HG02885 (cell line): Measurements from ENCODE around the gene EFCAB11.

Experiments used
- ATAC-seq: cut with Tn5 transposase; IDR thresholded peaks from one replicate; pipeline ENCODE4 v1.9.1; 2021; ENCODE audit warnings: mild to moderate bottlenecking; ENCODE audit not compliant: unreplicated experiment, poor library complexity

The EFCAB11 gene

DNA sequence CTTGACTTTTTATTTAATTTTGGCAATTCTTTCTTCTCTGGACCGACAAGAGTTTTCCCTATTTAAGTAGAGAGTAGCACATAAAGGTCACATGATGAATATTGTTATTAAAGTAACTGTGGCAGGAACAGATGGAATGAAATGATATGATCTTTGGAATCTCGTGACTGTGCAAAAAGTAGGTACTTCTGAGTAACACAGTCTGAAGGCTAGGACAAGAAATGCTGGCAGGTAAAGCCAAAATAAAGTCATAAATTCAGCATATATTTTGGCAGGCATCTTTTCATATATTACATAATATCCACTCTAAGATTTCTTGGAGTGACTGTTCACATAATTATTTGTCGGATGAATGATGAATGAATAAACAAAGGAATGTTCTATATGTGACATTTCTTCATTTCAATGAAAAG lies 121.4 kb downstream of the EFCAB11 start:
- no peak for ATAC-seq

DNA sequence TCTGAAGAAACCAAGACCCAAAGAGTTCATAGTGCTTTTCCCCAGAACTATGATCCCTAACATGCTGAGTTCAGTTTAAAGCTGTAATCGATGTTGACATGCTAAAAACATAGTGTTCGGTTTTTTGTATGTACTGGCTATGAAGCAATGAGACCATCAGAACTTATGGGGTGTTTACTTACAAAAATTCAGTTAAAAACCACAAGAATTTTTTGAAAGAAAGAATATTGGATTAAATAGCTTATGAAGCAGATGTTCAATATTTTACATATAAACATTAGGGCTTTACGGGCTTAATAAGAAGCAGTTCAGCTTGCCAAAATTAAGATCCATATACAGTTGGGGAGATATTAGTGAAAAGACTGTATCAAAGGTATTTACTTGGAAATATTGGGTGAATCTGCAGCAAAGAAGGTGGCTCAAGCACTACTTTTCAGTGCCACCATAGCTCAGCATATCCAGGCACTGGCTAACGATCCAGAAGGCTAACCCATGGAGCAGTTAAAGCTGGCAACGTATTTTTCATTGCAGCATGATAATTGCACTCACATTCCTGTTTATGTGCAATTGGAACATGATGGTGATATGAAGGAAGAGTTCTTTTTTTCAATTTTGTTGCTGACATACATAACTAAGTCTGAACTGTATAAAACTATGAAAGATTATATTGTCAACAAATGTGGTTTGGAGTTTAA lies 125.9 kb downstream of the EFCAB11 start:
- no peak for ATAC-seq

DNA sequence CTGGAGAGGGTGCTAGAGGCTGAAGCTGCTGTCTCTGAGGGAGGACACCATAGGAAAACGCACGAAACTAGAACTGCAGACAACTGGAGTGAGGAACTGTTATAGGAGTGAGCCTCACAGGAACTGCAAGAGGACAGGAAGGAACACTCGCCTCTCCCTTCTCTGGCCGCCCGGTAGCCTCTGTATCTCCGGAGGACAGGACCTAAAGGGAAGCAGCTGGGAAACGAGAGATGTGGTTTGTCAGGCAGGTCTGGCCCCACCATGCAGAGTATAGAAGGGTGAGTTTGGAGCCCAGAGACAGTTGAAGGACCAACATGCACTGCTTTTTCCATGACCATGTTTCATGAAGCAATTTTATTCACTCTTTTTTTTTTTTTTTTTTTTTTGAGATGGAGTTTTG lies 127.3 kb downstream of the EFCAB11 start:
- ATAC-seq: no peak

DNA sequence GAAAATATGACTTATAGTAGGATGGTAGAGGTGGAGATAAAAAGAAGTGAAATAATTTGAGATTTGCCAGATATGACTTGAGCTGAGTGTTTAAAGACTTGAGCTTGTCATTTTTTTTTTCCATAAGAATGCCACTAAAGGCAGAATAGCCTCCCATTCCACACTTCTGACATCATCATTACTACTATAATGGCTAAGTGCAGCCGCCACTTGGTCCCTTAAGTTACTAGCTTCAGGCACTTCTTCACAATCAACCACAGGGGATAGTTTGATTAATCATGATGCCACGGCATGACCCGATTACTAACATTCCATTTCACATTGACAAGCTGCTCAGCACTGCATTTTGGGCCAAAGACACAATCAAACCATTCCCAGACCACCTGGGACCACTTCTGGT lies 127.9 kb downstream of the EFCAB11 start:
- ATAC-seq: no peak

DNA sequence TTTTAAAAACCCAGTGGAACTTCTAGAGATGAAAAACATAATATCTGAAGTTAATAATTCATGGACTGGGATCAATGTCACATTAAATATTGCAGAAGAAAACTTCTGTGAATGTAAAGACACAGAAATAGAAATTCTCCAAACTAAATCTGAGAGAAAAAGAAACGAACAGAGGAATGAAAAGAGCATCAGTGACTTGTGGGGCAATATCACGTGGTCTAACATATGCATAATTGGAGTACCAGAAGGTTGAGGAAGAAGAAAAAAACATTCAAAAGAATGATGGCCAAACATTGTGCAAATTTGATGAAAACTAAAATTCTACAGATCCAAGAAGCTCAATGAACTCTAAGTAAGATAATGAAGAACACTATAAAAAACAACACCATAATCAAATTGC lies 130.8 kb downstream of the EFCAB11 start:
- no peak for ATAC-seq

DNA sequence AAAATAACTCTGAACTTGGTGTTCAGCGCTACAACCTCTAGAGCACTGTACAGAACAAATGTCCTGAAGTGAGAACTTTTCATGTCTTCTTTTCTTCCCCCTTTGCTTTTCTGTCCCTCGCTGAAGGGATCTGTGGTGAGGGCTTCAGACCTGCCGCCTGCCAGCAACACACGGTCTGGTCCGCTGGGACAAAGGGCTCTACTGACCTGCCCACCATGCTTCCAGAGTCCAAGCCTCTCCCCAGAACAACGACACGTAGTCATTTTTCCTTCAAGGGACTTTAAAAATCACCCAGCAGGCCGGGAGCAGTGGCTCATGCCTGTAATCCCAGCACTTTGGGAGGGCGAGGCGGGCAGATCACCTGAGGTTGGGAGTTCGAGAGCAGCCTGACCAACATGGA lies 140.4 kb downstream of the EFCAB11 start:
- no peak for ATAC-seq

DNA sequence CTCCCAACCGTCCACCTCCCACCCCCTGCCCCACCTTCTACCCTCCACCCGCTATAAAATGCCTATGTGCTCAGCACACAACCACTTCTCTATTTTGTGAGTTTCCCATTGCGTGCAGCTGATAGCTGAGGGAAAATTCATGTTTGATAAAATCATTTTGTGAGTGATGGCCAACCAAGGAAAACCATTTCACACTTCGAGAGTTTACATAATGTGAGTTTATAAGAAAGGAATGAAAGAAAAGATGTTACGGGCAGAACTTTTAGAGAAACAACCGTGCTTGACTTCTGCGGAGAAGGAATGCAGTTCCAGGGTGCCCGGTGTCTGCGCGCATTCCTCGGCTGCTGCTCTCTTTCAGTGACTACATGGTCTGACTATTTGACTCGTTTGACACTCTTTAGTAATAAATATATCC lies 140.9 kb downstream of the EFCAB11 start:
- ATAC-seq: no peak

DNA sequence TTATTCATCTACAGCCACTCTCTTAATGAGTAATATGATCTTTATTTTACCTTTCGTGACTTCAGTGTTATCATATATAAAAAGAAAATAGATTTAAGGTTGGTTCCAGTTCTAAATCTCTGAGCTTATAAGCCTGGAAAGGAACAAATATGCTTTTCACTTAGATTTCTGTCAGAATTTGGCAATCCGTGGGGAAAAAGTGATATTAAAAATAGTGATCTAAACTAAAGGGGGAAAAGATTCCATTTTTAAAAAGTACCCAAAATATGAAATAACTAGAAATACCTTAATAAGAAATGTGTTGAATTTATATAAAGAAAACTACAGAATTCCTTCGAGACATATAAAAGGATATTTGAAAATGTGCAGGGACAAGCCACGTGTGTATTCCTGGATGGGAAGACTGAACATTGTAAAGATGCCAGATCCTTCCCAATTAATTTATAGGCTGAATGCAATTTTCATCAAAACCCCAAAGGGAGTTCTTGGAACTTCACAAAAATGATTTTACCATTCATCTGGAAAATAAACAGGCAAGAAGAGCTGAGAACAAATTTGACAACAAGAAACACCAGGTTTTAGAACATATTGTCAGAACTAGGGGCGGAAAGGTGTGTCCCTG lies 142.5 kb downstream of the EFCAB11 start:
- no peak for ATAC-seq

DNA sequence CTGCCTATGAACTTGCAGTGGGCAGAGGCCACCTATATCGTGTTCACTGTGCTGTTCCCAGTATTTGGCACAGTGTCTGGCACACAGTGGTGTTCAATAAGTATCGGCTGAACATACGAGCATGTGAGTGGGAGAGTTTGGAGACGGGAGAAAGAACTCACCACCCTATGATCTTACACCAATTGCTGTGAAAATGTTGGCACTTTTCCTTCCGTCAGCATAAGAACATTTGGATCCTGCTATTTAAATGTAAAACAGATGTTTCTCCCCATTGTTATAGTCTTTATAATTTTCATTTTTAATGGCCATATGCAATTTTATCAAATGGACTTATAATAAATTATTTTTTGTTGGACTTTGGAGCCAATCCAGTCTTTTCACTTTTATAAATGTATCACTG lies 144.4 kb downstream of the EFCAB11 start:
- no peak for ATAC-seq

DNA sequence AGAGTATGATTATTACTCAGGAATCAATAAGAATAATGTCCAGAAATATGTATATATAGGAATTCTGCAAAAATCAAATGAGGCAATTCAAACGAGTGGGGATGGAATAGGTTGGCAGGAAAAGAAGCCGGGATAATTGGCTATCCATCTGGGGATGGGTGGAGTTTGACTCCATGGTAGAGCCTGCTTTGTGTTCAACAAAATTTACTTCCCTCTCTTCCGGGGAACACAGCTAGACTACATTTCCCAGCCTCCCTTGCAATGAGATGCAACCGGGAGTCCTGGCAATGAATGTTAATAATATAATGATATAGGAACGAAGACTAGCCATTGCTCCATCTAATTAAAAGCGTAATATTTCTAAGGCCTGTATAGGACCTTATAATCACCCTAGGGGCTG lies 146.6 kb downstream of the EFCAB11 start:
- no peak for ATAC-seq

DNA sequence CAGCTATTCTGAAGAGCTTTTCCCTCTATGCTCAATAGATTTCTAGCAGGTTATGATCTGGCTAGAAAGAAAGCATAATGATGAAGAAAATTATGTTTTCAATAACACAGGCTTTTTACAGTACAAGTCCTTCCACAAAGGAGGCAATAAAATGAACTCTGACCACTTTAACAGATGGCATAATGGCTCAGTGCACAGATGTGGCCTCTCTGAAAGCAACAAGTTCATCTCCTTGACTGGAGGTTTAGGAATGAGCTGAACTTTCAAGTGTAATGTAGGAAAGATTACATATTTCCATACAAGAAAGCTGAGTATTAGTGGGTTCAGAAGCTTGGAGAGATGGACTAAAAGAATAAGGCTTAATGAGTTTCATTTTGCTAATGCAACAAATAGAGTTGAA lies 147.4 kb downstream of the EFCAB11 start:
- ATAC-seq: no peak

DNA sequence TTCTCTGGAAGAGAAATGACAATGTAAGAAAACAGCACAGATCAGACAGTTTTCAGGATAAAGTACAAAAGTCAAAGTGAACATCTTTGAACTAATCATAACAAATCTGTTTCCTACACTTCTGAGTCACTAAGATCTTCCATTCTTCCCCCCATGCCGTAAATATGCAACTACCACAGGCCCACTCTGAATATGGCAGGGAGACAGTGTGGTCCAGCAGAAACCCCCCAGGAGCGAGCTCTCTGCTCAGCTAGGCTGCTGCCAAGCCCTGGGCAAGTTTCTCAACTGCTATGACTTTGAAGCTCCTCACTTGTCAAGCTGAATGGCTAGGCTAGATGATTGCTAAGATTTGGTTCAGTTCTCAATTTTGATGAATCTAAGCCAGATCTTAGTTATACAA lies 148.1 kb downstream of the EFCAB11 start:
- no peak for ATAC-seq

DNA sequence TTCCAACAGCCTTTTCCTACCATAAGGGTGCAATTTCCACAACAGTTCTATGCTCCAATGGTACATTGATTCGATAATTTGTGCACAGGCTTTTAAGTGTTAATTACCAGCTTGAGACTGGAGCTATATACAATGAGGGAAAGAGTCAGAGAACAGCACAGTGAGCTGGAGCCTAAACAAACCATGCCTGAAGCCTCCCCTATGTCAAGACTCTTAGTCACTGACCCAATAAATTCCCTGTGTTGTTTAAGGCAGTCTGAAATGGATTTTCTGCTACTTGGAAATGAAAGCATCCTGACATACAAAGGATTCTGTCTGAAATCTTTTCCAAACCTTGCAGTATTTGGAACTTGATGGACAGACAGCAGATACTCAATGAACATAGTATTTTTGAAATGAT lies 149.0 kb downstream of the EFCAB11 start:
- ATAC-seq: no peak

DNA sequence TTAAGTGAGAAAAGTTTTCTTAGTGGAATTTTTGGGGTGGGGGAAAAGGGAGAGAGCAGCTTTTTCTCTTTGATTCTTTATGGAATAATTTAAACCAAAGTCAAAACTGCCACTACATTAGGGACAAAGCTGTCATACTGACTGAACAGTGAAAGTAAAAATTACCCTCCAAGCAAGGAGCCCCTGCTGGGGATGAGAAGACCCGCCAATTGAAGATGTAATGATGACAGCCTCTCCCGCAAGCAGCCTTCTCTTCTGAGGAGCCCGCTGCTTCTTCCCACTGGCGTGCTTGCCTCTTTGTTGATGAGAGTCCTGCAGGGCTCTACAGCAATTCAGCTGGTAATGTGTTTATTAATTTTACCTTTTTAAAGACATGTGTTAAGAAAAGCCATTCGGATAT lies 151.0 kb downstream of the EFCAB11 start:
- ATAC-seq: no peak

DNA sequence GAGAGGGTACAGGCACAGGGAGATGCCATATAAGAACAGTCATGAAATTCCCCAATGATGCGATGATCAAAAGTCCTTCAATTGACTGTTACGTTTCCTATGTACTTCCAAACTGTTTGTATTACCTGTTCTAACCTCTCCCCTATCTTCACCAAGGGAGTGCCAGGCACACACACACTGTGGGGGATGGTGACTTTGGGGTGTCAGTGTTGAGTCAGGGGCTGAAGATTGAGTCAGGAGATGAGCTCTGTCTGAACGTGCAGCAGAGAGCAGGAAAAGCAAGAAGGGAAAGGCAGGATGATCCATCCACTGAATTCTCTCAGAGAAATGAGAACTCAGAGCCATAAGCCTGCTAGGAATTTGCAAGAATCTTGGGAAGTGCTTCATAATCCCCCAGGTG lies 153.4 kb downstream of the EFCAB11 start:
- ATAC-seq: no peak

DNA sequence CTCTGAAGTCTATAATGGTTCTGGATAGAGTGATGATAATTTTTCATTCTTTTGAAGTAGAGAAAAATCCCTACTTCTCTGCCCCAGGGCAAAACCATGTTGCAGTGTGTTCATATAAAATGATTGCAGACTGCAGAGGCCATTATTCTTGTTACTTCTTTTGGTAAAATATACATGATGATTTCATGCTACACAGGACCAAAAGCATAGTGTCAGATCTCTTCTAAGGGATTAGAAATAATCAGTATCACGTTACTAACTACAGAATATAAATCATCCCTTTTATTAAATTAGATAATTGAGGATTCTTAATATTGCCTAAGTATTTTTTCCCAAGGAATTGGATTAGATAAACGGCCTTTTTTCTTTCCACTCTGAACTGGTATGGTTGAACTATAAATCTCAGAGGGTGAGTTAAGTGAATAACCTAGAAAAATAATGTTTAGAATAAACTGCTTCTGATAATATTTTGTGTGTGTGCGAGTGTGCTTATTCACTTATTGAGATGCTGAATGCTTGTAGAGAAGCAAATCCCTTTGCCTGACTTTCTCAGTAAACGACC lies 156.2 kb downstream of the EFCAB11 start:
- ATAC-seq: no peak

DNA sequence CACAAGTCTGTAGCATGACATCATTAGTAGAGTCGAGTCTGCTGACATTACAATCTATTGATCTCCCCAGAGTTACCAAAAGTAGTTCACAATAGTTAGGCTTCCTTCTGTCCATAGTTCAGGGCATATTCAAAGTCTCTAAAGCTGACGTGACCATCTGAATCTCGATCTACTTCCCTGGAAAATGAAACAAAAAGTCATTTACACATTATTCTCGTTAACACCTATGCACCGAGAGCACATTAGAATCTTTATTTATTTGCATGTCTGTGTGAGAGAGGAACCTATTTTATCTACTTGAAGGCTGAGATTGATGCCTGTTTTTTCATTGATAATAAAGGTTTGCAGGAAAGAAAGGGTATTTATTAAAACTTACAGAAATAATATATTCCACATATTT lies 157.4 kb downstream of the EFCAB11 start:
- no peak for ATAC-seq

DNA sequence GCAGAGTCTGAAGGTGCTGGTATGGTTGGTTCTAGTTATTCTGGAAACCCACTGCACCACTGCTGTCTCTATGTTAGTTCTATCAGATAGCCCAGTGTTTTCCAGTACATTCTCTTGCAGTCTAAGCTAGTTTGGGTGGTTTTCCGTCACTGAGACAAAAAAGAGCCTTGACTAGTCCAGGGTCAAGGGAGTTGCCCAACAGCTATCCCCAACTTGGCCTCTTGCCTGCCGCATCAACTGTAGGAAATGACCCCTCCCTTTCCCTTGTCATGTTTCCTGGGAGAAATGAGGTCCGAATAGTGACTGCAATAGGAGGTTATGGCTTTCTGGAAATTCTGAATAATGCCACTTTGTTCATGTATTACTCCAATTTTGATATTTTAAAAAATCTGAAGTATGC lies 160.4 kb downstream of the EFCAB11 start:
- ATAC-seq: no peak

DNA sequence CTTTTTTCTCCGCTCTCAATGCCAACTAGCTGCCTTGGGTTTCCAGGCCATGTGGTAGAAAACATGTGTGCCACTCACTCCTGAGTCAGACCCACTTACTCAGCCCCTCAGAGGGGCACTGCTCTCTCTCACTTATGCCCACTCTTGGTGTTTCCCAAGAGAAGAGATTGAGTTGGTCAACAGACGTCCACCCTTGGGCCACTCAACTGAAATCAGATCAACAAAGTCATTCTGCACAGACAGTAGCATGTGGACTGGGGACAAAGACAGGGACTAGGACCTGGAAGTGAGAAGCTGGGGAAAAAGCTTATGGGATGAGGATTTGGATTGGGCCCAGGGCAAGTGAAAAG lies 161.2 kb downstream of the EFCAB11 start:
- no peak for ATAC-seq

DNA sequence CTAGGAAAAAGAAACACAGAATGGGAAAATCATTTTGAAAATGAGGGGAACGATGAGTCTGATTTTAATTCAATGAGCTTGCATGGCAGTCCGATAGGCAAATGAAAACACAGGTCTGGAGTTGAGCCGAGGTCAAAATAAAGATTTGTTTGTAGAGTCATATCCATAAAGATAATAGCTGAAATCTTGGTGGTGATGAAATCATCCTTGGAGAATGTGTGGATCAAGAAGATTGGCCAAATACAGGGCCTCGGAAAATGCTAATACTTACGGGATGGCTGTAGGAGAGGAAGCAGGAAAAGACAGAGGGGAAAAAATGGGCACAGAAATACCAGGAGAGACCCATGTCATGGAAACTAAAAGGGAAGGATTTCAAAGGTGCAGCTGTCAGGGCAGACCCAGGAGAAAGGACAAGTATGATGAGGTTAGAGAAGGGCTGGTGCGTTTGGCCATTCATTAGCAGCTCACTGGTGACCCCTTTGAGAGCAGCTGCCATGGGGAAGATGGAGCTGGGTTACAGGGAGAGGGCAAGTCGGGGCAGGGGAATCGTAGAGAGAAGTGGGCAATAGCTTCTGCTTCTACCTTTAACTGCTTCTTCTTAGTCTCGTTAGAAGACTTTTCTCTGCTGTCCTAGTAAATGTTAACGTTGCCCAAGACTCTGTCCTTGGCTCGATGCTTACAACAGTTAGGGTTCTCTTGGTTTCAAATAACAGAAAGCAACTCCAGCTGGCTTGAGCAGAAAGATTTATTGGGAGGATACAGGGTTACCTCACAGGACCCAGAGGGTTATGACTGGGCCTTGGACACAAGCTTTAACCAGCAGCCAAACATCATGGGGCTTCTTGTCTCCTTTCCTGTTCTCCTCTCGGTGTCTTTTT lies 161.8 kb downstream of the EFCAB11 start:
- no peak for ATAC-seq

DNA sequence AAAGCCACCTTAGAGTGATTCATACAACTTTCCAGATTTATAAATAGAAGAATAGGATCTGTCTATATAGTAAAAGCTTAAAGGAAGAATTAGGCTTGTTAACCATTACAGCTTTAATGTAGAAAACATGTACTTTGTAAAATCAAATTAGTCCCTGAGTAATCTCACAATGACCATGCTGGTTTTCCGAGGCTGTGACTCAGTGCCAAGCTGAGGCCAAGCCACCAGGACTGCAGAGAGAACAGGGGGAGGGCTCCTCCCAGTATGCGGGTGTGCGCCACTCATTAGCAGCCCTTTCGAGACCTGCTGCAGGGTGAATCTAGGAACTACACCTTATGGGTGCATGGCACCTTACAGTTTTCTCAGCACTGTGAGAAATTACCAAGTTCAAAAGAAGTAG lies 167.0 kb downstream of the EFCAB11 start:
- no peak for ATAC-seq
